NCI-H510A treated with DMSO at 0.1 percent for 48 hours (cell line): Measurements from ENCODE around the gene NR2C1.
A peak's percentile ranks its signal among the peaks of the same experiment; 100 is the strongest.
"Not testable (repeated sequence)": the region's sequence is repeated elsewhere in the genome, so short reads cannot be mapped to it uniquely, and the experiment has no call there.

ENCODE experiments used
- DNase-seq: peaks from one replicate; lab custom pipeline; 2025; lab: John Stamatoyannopoulos, UW

The NR2C1 gene

DNA sequence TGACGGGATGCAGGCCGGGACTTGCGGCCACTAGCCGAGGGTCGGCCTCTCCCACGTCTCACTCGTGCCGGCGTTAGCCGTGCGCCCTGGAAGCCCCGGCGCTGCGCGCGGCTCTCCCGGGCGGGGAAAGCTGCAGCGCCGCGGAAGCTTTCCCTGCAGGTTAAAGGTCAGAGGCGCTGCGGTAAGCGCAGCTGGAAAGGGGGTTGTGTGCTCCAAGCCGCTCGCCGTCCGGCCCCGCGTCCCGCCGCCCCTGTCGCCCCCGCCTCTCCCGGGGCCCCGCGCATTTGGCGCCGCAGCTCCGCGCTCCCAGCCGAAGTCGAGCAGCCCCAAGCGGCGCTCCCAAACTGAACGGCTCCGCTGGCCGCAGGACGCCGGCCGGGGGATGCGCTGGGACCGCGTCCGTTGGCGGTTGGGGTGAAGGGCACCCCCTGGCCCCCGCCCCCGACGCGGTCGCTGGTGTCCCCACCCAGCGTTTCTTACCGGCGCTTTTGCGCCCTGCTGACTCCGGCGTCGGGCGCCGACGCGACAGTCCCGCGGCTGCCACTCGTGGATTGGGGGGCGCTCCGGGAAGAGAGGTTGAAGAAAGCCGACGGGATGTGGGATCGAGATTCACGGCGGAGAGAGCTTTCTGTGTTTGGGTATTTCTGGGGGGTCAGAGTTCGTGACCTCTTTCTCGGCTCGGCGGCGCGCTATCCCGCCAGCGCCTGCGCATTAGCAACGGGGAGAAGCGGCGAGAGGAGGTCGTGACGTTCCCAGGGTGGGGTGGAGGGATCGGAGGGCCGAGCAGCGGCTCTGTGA is at the start of gene NR2C1:
NR2C1 (minus strand) TSS at position 719 of the 798 bp plus-strand sequence. CDS start 6,234 bp downstream, outside the sequence.
- DNase-seq, result peak; percentile 95

DNA sequence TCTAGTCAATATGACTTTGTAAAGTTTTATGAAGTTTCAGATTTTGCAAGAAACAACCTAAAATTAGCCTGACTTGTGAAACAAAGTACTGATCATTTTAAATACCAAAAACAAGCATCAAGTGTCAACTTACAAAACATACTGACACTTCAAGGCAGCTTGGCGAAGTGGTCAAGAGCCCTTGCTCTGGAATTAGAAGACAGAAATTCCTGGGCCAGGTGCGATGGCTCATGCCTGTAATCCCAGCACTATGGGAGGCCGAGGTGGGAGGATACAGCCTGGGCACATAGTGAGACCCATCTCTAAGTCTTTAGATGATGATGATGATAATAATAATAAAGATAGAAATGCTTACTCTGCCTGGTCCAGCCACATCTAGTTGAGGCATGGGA is 45.4 kb upstream of the NR2C1 start:
- DNase-seq, result no peak

- DNase-seq, result no peak
Measured at GRCh38 chr12:95118138-95118787, 44.8 kb upstream of the NR2C1 start.

- peak; percentile 68 for DNase-seq
Measured at GRCh38 chr12:95117178-95117599, 43.8 kb upstream of the NR2C1 start.

GRCh38 chr12:95116773-95117172 is 43.4 kb upstream of the NR2C1 start:
- no peak for DNase-seq

GRCh38 chr12:95116341-95116740 is 42.9 kb upstream of the NR2C1 start:
- DNase-seq, result no peak

- DNase-seq, result no peak
Measured at GRCh38 chr12:95115641-95116040, 42.2 kb upstream of the NR2C1 start.

DNA sequence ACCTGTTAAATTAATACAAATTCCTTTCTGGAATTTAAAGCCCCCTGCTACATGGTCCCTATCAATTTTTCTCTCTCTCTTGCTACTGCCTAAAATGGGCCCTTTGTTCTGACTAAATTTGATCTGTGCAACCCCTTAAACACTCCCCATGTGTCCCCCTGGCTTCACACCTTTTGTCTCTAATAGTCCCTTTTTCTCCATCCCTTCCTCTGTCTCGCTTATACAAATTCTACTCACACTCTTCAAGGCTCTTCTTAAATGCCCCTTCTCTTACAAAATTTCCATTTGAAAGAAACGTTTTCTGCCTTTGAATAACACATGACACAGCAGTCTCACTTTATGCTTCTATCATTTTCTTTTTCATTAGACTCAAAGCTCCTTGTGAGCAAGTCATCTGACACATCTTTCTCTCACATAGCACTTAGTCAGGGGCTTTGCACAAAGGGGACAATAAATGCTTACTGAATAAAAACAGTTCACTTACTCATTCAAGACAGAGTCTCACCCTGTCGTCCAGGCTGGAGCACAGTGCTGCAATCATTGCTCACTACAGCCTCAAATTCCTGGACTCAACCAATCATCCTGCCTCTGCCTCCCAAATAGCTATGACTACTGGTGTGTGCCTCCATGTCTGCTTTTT is 41.5 kb upstream of the NR2C1 start:
- DNase-seq, result no peak

GRCh38 chr12:95107362-95107761 is 33.9 kb upstream of the NR2C1 start:
- no peak for DNase-seq

DNA sequence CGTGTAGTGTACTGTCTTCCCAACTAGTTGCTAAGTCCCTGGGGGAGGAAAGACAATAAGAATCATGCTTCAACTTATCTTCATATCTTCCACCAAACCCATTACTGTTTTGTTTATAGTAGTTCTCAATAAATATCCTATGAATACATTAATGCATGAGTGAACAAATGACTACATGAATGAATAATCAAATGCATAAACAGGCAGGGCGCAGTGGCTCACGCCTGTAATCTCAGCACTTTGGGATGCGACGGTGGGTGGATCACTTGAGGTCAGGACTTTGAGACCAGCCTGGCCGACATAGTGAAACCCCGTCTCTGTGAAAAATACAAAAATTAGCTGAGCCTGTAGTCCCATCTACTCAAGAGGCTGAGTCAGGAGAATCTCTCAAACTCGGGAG is 32.1 kb upstream of the NR2C1 start:
- no peak for DNase-seq

- no peak for DNase-seq
Measured at GRCh38 chr12:95104919-95105452, 31.6 kb upstream of the NR2C1 start.

DNA sequence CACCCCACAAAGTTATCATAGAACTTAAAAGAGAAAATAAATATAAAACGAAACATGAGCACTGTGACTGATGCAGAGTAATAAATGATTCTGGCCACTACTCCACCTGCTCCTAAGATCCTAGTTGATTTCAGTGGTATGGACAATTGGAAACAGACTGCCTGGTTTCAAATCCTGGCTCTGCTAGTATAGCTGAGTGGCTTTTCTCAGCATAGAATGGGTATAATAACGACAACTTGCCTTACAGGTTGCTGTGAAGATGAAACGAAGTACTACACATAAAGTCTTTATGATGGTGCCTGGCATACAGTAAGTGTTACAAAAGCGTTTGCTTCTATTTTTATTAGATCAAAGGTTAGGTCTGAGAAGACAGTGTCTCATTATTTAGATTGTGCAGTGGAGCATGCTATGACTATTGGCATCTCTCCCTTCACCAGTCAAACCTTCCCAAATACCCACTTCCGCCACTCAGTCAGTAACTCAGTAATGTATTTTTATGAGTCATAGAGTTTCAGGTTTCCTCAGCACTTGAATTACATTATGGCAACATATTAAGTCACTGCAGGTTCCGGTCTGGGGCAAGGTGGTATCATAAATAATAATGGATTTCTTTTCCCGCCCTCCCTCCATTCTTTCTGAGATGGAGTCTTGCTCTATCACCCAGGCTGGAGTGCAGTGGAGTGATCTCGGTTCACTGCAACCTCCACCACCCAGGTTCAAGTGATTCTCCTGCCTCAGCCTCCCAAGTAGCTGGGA is 29.7 kb upstream of the NR2C1 start:
- DNase-seq, result peak; percentile 95

- not testable (repeated sequence) for DNase-seq
Measured at GRCh38 chr12:95101957-95102356, 28.5 kb upstream of the NR2C1 start.

DNA sequence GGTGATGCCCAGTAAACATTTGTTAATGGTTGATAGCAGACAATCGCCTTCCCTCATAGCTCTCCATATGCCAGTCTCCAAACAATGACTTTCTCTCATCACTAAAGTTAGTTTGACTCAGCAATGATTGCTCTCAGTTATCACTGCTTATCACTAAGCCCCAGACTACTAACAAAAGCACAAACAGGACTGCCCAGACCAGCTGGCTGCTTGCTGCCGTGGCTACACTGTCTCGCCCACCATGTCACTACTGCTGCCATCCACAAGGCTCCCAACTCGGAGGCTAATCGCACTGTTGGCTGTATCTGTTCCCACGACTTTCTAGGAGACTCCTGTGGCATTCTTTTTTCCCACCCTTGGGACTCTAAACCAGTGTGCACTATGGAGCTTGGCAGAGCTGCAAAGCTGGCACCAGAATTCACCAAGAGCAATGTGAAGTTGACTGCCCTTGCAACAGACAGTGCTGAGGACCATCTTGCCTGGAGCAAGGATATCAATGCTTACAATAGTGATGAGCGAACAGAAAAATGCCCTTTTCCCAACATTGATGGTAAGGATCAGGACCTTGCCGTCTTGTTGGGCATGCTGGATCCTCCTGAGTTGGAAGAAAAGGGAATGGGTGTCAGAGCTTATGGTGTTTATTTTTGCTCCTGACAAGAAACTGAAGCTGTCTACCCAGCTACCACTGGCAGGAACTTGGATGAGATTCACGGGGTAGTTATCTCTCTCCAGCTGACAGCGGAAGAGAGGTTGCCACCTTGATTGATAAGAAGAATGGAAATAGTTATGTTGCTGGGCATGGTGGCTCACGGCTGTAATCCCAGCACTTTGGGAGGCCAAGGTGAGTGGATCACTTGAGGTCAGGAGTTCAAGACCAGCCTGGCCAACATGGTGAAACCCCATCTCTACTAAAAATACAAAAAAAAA is 27.1 kb upstream of the NR2C1 start:
- no peak for DNase-seq

DNA sequence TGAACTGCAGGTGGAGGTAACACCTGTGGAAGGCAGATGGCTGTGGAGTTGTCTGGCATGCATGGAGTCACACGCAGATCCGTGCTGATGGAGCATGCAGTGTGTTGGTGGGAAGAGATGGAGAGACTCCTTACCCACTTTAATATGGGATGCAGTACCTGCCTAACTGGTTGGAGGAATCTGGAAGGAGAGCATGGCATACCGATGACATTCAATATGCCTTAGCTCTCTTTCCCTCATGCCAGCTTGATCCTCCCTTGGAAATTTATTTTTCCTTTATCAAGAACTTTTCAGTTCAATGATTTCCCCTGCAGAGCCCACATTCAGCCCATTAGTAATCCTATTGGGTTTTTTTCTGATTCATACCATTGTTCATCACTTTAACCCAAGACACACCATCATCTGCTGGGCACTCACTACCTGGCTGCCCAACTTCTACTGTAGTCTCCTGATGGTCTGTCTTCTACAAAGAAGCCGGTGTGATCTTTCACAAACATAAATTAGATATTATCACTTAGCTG is 25.9 kb upstream of the NR2C1 start:
- no peak for DNase-seq

GRCh38 chr12:95096852-95097251 is 23.4 kb upstream of the NR2C1 start:
- no peak for DNase-seq

- DNase-seq, result no peak
Measured at GRCh38 chr12:95096378-95096777, 23.0 kb upstream of the NR2C1 start.

GRCh38 chr12:95095866-95096265 is 22.4 kb upstream of the NR2C1 start:
- DNase-seq, result not testable (repeated sequence)

DNA sequence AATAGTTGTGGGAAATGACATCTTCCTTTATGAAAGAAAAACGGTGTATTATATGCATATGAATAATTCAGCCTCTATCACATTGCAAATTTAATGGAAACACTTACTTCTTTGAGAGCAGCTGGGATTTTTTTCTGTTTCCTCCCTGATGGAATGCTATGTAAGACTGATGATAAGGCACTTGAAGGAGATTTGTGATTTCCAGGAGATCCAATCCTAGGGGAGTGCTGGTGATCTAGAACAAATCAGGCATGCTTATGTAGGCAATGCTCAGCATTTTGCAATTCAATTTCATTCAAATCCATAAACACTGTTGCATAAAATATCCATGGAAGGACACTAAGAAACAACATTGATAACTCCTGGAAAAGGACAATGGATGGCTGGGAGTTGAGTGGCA is 16.0 kb upstream of the NR2C1 start:
- no peak for DNase-seq

DNA sequence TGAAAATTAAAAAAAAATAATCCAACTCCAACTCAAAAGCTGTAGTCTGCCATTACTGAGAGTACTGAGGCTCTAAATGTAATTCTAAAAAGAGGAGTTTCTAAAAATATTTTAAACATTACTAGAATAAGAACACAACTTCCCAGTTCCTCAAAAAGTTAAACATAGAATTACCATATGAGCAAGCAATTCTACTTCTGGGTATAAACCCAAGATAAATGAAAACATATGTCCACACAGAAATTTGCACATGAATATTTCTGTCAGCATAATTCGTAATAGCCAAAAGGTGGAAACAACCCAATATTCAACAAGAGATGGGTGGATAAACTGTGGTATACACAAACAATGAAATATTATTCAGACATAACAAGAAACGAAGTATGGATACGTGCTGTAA is 15.0 kb upstream of the NR2C1 start:
- no peak for DNase-seq

DNA sequence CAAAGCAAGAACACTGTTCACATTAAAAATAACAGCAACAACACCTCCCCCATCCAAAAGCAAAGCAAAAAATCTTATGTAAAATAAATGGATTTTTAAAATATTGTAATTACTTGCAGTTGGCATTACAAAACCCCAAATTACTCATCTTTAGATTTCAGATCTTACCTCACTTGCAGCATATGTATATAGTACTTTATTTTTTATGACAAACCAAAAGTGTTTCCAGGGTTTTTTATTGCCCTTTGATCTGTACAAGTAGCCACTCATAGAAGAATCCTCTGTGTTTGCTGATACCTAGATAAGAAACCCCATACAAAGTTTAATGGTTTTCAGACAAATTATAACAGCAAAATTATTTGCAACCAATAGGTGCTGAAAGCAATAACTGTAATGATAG is 12.2 kb upstream of the NR2C1 start:
- DNase-seq, result no peak
